CD14-positive monocyte (primary cell): ENCODE results near the gene SP9. TPM values are rescaled to one million over a fixed set of nuclear protein-coding genes. Genes with fewer than 3 reads are reported as not detected.

Experiments used
- DNase-seq, 3 donors: peaks; one replicate each; pipeline ENCODE4 v3.0.0-alpha.2; 2011 to 2022
- H2AFZ ChIP-seq: 2 replicates; pipeline ENCODE4 v1.6.0; 2012; ENCODE audit warnings: mild to moderate bottlenecking, low read depth, low read length, inconsistent platforms; ENCODE audit not compliant: insufficient read depth, poor library complexity, severe bottlenecking
- H3K27ac ChIP-seq, 2 donors: 1 replicate in 1 of 2; 2 replicates in 1 of 2; pipeline ENCODE4 v1.5.1; 2012 to 2013; ENCODE audit warnings: low read length in 2 of 2, control low read depth in 1 of 2, inconsistent platforms in 1 of 2, low read depth in 1 of 2, mild to moderate bottlenecking in 1 of 2
- H3K27me3 ChIP-seq, 2 donors: one replicate each; pipeline versions ENCODE4 v1.6.0 to v1.6.1; 2011 to 2013; ENCODE audit warnings: low read length in 2 of 2; ENCODE audit not compliant: control insufficient read depth in 2 of 2, insufficient read depth in 2 of 2
- H3K36me3 ChIP-seq, 2 donors: replicated peaks in 1 of 2; 1 replicate in 1 of 2; 2 replicates in 1 of 2; pipeline versions ENCODE4 v1.5.1 to v1.6.1; 2012 to 2013; ENCODE audit warnings: low read length in 2 of 2, control low read depth in 1 of 2, inconsistent platforms in 1 of 2, mild to moderate bottlenecking in 1 of 2; ENCODE audit not compliant: insufficient read depth in 2 of 2, control insufficient read depth in 1 of 2
- H3K4me1 ChIP-seq, 2 donors: 1 replicate in 1 of 2; 2 replicates in 1 of 2; pipeline versions ENCODE4 v1.5.1 to v1.6.1; 2012 to 2013; ENCODE audit warnings: low read length in 2 of 2, control low read depth in 1 of 2, inconsistent platforms in 1 of 2, mild to moderate bottlenecking in 1 of 2, moderate library complexity in 1 of 2; ENCODE audit not compliant: insufficient read depth in 2 of 2, control insufficient read depth in 1 of 2
- H3K4me2 ChIP-seq: replicated peaks from 2 replicates; pipeline ENCODE3; 2012; ENCODE audit warnings: low read length, moderate library complexity, mild to moderate bottlenecking; ENCODE audit not compliant: poor library complexity, severe bottlenecking; ENCODE audit errors: extremely low read depth
- H3K4me3 ChIP-seq, 3 experiments: fragments of 200-600 bp in 1 of 3; sonication (generic) in 1 of 3; replicated peaks in 1 of 3; 1 replicate in 2 of 3; 2 replicates in 1 of 3; pipeline ENCODE4 v1.5.1; 2011 to 2013; ENCODE audit warnings: low read length in 3 of 3, mild to moderate bottlenecking in 3 of 3, control low read depth in 2 of 3, low read depth in 2 of 3, inconsistent platforms in 1 of 3, moderate library complexity in 1 of 3
- H3K79me2 ChIP-seq: 2 replicates; pipeline ENCODE4 v1.6.0; 2012; ENCODE audit warnings: mild to moderate bottlenecking, control low read depth, inconsistent platforms, low read length, moderate library complexity; ENCODE audit not compliant: insufficient read depth
- H3K9ac ChIP-seq: 2 replicates; pipeline ENCODE4 v1.6.0; 2017; ENCODE audit warnings: low read length, mild to moderate bottlenecking; ENCODE audit not compliant: insufficient read depth, poor library complexity, severe bottlenecking
- H3K9me3 ChIP-seq, 2 donors: replicated peaks in 1 of 2; 1 replicate in 1 of 2; 2 replicates in 1 of 2; pipeline versions ENCODE4 v1.5.1 to v1.6.1; 2012 to 2013; ENCODE audit warnings: low read length in 2 of 2, control low read depth in 1 of 2; ENCODE audit not compliant: control insufficient read depth in 1 of 2, insufficient read depth in 1 of 2
- H4K20me1 ChIP-seq: 2 replicates; pipeline ENCODE4 v1.6.0; 2012; ENCODE audit warnings: mild to moderate bottlenecking, low read length, control low read depth, moderate library complexity; ENCODE audit not compliant: insufficient read depth
- H3K27ac Mint-ChIP-seq, 7 donors: one replicate each; pipeline ENCODE4 v1.8.0; 2020; ENCODE audit warnings: mild to moderate bottlenecking in 7 of 7, mixed read lengths in 7 of 7, moderate library complexity in 6 of 7, inconsistent platforms in 2 of 7
- H3K27me3 Mint-ChIP-seq, 3 donors: one replicate each; pipeline ENCODE4 v1.8.0; 2021 to 2022; ENCODE audit warnings: low read depth in 3 of 3, mild to moderate bottlenecking in 3 of 3, mixed read lengths in 3 of 3, moderate library complexity in 3 of 3, inconsistent platforms in 1 of 3
- H3K36me3 Mint-ChIP-seq, 2 donors: one replicate each; pipeline ENCODE4 v1.8.0; 2020; ENCODE audit warnings: mixed read lengths in 2 of 2, inconsistent platforms in 1 of 2, mild to moderate bottlenecking in 1 of 2
- H3K4me1 Mint-ChIP-seq: one replicate; pipeline ENCODE4 v1.8.0; 2020; ENCODE audit warnings: mild to moderate bottlenecking, mixed read lengths
- H3K4me3 Mint-ChIP-seq, 2 donors: one replicate each; pipeline ENCODE4 v1.8.0; 2020; ENCODE audit warnings: mild to moderate bottlenecking in 2 of 2, mixed read lengths in 2 of 2, moderate library complexity in 1 of 2
- H3K9me3 Mint-ChIP-seq, 7 donors: one replicate each; pipeline ENCODE4 v1.8.0; 2020 to 2022; ENCODE audit warnings: mixed read lengths in 7 of 7, mild to moderate bottlenecking in 6 of 7, moderate library complexity in 6 of 7, inconsistent platforms in 2 of 7
- WGBS: methylation state at CpG from one replicate; pipeline ENCODE4 v1.1.5; 2013; ENCODE audit warnings: missing lambda C conversion rate; ENCODE audit not compliant: insufficient coverage; 5-methylcytosine and 5-hydroxymethylcytosine counted together
- intact Hi-C, 2 donors: fragments of 100-400 bp; cut with micrococcal nuclease; formaldehyde crosslinking; loops; one replicate each; pipeline versions ENCODE4 v1.15.0 to v1.15.1; 2023
- polyA plus RNA-seq, 3 donors: library from polyadenylated mRNA; depleted of rRNA in 1 of 3; unstranded in 2 of 3; stranded (reverse) in 1 of 3; fragments of 300-500 nt in 2 of 3; fragments of >200 nt in 1 of 3; fragmentation: Illumina TruSeq in 2 of 3; gene quantifications; 1 replicate in 2 of 3; 2 replicates in 1 of 3; pipeline ENCODE4 v1.2.3, GENCODE V29; 2012 to 2021
- TF ChIP-seq, protein P1 (sequence below): fragments of 200-600 bp; IDR thresholded peaks from one replicate; pipeline ENCODE4 v1.8.0; 2022; ENCODE audit warnings: antibody characterized with exemption, mild to moderate bottlenecking

SP9 gene
- polyA plus RNA-seq, 3 donors: not detected

DNA sequence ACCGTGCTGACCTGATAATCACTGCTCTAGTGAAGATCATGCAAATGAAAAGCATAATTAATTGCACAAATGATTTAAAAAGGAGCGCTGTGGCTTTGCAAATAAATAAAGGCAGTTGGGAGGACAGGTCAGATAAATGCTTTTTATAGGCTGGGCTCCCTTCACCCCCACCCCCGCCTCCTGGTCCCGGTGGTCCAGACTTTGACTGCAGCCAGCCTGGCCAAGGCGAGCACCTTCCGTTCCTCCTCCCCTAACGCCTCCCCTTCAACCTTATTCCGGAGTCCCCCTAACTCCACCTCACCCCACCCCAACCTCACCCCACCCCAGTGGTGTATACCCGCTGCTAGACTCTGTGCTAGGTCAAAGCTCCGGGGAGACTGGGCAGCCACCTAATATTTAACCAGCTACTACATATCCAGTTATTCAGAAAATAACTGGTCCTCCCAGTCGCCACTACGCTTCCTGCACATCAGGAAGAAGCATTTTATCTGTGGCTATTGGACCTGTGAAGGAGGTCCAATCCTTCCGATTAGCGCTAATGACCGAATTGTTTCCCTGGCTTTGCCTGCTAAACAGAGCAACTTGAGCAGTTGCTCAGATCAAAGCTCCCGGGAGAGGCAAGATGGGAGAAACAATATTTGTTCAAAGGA lies 3.7 kb upstream of the SP9 start:
- H3K9me3 Mint-ChIP-seq: peaks cover 0 to 59% (median 37%) of the 10 kb centered on the region in 7 donors
- peaks cover 60 to 71% of the 10 kb centered on the region in 2 donors for H3K4me1 ChIP-seq
- no peak for DNase-seq
- H3K9ac ChIP-seq: no peak overlapping the region
- H3K36me3 Mint-ChIP-seq: peaks cover 9 to 34% of the 10 kb centered on the region in 2 donors
- H3K4me3 ChIP-seq: no peak overlapping the region
- peaks cover 91 to 99% (median 98%) of the 10 kb centered on the region in 3 donors for H3K27me3 Mint-ChIP-seq
- H3K4me1 Mint-ChIP-seq: peaks cover 67% of the 10 kb centered on the region
- 9% methylated on average over 7 of the region's 16 CpGs for WGBS
- no peaks in the 10 kb centered on the region for H3K36me3 ChIP-seq
- H3K79me2 ChIP-seq: no peaks in the 10 kb centered on the region
- H3K27ac Mint-ChIP-seq: no peak overlapping the region
- H3K27ac ChIP-seq: no peak overlapping the region
- intact Hi-C loops: loop anchor here in 1 of 2 donors (10.0 kb wide), 1 partner anchor 1764 kb away; the partner anchor contains the start of genes HOXD12 and HOXD13
- H2AFZ ChIP-seq: no peak overlapping the region
- TF ChIP-seq, protein P1, sequence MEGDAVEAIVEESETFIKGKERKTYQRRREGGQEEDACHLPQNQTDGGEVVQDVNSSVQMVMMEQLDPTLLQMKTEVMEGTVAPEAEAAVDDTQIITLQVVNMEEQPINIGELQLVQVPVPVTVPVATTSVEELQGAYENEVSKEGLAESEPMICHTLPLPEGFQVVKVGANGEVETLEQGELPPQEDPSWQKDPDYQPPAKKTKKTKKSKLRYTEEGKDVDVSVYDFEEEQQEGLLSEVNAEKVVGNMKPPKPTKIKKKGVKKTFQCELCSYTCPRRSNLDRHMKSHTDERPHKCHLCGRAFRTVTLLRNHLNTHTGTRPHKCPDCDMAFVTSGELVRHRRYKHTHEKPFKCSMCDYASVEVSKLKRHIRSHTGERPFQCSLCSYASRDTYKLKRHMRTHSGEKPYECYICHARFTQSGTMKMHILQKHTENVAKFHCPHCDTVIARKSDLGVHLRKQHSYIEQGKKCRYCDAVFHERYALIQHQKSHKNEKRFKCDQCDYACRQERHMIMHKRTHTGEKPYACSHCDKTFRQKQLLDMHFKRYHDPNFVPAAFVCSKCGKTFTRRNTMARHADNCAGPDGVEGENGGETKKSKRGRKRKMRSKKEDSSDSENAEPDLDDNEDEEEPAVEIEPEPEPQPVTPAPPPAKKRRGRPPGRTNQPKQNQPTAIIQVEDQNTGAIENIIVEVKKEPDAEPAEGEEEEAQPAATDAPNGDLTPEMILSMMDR: no peak
- H3K4me3 Mint-ChIP-seq: peak overlapping the region in 1 of 2 donors; percentile 71
- H4K20me1 ChIP-seq: peaks cover 3% of the 10 kb centered on the region
- peaks cover 9 to 79% of the 10 kb centered on the region in 2 donors for H3K9me3 ChIP-seq
- H3K27me3 ChIP-seq: peaks cover 90 to 100% of the 10 kb centered on the region in 2 donors
- H3K4me2 ChIP-seq: no peak overlapping the region

- Mint-ChIP-seq H3K4me1 (peaks cover 64% of the 10 kb centered on the region), H3K27me3 (peaks cover 90 to 99% (median 95%) of the 10 kb centered on the region in 3 donors), H3K9me3 (peaks cover 0 to 57% (median 36%) of the 10 kb centered on the region in 7 donors), H3K27ac (no peak overlapping the region), H3K4me3 (peak overlapping the region in 1 of 2 donors; percentile 89), H3K36me3 (peaks cover 9 to 33% of the 10 kb centered on the region in 2 donors)
- TF ChIP-seq, protein P1: no peak
- Histone ChIP-seq H3K36me3 (no peaks in the 10 kb centered on the region), H3K4me1 (peaks cover 60 to 71% of the 10 kb centered on the region in 2 donors), H2AFZ (no peak overlapping the region), H4K20me1 (peaks cover 3% of the 10 kb centered on the region), H3K4me2 (no peak overlapping the region), H3K9me3 (peaks cover 9 to 77% of the 10 kb centered on the region in 2 donors), H3K27me3 (peaks cover 96 to 99% of the 10 kb centered on the region in 2 donors), H3K79me2 (no peaks in the 10 kb centered on the region), H3K9ac (no peak overlapping the region), H3K4me3 (no peak overlapping the region), H3K27ac (no peak overlapping the region)
- intact Hi-C loops: loop anchor here in 1 of 2 donors (10.0 kb wide), 1 partner anchor 1763 kb away; the partner anchor contains the start of genes HOXD12 and HOXD13
- 10% methylated on average over 2 of the region's 11 CpGs for WGBS
- no peak for DNase-seq
These were observed 3.0 kb upstream of the SP9 start for GRCh38 chr2:174331595-174332216.
